ENCODE results near the gene TBC1D14. TPM values are rescaled to one million over a fixed set of nuclear protein-coding genes. Genes with fewer than 3 reads are reported as not detected.

The TBC1D14 gene
- total RNA-seq, 1 donor: 42.3 TPM

DNA sequence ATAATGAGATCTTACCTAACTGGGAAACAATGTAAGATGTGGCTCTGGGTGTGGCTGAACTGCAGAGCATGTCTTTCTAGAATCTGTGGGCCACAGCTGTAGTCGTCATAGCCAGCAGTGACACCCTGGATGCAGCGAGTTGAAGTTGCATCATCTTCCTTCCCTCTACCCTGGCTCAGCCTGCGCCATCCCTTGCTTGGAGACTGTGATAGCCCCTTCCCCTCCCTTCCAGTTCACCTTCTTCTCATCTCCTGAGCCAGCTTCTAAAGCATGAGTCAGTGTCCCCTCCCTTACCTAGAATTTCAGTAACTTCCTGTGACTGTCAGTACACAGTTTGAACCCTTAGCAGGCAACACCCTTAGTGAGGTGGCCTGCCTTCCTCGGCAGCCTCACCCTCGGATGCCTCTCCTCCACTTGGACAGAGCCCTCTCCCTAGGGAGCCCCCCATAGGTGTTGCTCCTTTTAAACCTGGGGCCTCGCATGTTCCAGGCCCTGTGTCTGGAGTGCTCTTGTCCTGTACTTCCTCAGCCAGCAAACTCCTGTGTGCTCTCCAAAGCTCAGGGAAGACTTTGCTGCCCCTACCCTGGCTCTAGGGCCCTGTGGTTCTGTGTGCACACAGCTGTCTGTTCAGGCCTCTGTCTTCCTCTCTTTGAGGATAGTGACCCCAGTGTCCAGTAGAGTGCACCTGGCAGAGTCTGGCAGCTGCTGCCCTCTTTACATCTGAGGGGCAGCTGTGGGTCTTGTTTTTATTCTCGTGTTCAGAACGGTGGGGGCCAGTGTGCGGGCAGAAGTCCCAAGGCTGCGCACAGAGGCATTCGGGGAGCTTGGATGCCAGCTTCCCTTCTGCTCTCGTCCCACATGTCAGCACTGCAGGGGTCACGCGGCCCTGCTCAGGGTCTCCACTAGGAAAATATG lies 89.8 kb downstream of the TBC1D14 start:
- DNase-seq (ENCODE audit: low read depth): no peak
- TF ChIP-seq, protein P1, sequence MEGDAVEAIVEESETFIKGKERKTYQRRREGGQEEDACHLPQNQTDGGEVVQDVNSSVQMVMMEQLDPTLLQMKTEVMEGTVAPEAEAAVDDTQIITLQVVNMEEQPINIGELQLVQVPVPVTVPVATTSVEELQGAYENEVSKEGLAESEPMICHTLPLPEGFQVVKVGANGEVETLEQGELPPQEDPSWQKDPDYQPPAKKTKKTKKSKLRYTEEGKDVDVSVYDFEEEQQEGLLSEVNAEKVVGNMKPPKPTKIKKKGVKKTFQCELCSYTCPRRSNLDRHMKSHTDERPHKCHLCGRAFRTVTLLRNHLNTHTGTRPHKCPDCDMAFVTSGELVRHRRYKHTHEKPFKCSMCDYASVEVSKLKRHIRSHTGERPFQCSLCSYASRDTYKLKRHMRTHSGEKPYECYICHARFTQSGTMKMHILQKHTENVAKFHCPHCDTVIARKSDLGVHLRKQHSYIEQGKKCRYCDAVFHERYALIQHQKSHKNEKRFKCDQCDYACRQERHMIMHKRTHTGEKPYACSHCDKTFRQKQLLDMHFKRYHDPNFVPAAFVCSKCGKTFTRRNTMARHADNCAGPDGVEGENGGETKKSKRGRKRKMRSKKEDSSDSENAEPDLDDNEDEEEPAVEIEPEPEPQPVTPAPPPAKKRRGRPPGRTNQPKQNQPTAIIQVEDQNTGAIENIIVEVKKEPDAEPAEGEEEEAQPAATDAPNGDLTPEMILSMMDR (IDR thresholded peaks at IDR 0.05; ENCODE audit: insufficient read depth, low read depth, low read length): no peak
- no peak overlapping the region for H3K4me3 ChIP-seq (ENCODE audit: low read depth, low read length)

DNA sequence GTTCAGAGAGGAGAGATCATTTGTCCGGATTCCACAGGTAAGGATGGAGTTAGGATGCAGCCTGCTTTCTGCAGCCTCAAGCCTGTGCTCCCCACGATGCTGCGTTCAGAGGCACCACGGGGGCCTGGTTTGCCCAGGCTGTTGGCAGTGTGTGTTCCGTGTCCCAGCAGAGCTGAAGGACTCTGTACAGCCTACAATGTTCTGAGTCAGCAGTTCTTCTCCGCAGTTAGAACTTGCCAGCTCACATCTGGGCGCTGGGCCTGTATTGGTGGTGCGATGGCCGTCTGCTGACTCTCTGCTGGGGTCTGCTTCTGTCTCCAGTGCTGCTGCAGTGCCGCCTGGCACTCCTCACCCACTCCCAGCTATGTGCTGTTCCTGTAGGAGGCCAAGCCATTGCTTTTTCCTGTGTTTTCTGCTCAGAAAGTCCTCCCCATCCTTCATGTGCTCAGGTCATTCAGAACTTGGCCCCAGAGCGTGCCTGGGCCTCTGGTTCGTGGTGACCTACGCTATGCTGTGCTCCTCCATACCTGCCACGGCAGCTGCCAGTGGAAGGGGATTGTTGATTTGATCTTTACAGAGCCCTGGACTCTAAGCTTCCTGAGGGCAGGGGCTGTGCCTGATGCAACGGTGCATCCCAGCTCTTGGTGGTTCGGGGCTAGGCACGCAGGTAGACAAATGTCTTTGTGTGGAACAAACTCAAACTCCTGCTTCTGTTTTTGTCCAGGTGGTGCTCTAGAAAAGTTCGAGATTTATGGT lies 91.0 kb downstream of the TBC1D14 start:
- no peak for DNase-seq (ENCODE audit: low read depth)
- TF ChIP-seq, protein P1 (IDR thresholded peaks at IDR 0.05; ENCODE audit: insufficient read depth, low read depth, low read length): no peak
- H3K4me3 ChIP-seq (ENCODE audit: low read depth, low read length): no peak overlapping the region

DNA sequence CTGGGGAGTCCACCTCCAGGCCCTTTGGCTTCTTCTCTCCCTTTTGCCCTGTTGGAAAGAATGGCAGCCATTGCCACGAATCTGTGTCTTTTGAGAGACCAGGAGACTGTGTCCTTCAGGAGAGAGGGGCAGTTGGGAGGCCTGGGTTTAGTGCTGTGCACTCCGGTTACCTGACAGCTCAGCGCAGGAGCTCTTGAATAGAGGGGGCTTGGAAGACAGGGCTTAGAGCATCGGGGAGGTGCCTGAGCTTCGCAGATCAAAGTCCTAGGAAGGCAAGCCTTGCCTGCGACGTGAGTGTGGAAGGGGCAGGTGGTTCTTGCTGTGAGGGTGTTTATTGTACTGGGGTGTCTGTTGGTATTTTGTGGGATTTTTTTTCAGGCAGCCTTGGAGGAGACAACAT lies 91.6 kb downstream of the TBC1D14 start:
- TF ChIP-seq, protein P1 (IDR thresholded peaks at IDR 0.05; ENCODE audit: insufficient read depth, low read depth, low read length): no peak
- no peak for DNase-seq (ENCODE audit: low read depth)
- no peak overlapping the region for H3K4me3 ChIP-seq (ENCODE audit: low read depth, low read length)

DNA sequence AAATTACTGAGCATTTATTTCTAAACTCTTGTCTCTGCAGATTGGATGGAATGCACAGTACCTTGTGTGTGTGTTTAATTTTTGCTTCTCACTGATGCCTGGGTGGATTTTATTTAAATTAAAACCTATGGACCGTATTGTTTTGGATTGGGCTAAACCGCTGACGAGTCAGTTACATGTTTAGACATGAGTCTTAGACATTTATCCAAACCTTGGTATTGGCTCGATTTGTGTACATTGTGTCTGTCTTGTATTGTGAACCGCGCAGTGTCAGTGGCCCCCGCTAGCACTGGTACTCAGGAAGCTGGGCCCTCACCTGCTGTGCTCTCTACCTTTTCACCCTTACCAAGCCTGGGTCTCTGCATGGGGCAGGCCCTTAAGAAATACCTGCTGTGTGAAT lies 92.7 kb downstream of the TBC1D14 start:
- H3K4me3 ChIP-seq (ENCODE audit: low read depth, low read length): no peak overlapping the region
- DNase-seq (ENCODE audit: low read depth): no peak
- TF ChIP-seq, protein P1 (IDR thresholded peaks at IDR 0.05; ENCODE audit: insufficient read depth, low read depth, low read length): no peak

DNA sequence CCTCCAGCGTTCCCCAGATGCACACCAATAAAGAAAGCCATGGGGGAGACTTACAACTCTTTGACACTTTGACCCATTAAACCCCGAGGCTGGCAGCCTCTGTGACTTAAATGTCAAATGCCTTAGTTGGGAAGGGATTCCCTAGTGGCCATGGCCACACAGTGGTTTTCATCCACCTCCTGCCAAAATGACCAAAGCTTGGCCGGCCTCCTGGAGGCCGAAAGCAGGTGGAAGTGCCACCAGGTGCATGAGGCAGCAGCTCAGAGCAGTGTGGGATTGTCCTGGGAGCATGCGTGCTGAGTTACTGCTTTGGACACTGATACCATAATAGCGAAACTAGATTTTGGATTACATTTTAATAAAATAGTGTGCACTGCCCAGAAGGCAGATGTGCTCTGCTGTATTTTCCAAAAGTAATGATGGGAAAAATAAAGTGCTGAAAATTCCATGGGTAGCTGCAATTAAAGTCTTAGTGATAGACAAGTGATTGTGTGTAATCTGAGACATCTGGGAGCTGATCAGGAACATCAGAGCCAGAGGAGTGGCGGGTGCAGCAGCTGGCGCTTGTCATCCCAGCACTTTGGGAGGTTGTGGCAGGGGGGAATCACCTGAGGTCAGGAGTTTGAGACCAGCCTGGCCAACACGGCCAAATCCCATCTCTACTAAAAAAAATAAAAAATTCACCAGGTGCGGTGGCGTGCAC lies 93.7 kb downstream of the TBC1D14 start:
- TF ChIP-seq, protein P1 (IDR thresholded peaks at IDR 0.05; ENCODE audit: insufficient read depth, low read depth, low read length): no peak
- no peak overlapping the region for H3K4me3 ChIP-seq (ENCODE audit: low read depth, low read length)
- no peak for DNase-seq (ENCODE audit: low read depth)

DNA sequence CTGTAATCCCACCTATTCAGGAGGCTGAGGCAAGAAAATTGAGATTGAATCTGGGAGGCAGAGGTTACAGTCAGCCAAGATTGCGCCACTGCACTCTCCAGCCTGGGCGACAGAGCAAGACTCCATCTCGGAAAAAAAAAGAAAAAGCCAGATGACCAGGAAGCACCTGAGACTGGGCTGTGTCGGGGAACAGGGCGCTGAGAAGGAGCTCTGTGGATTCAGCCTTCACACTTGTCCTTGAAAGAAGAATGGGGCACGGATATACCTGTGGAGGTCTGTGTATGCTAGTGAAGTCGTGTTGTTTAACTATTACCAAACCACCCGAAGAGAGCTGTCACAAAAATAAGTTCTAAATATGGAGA lies 94.2 kb downstream of the TBC1D14 start:
- H3K4me3 ChIP-seq (ENCODE audit: low read depth, low read length): no peak overlapping the region
- DNase-seq (ENCODE audit: low read depth): no peak
- TF ChIP-seq, protein P1 (IDR thresholded peaks at IDR 0.05; ENCODE audit: insufficient read depth, low read depth, low read length): no peak

Data from fibroblast of villous mesenchyme (primary cell).